Measurements from ENCODE around the gene MAP3K5.
A peak's percentile ranks its signal among the peaks of the same experiment; 100 is the strongest.
"Not testable (repeated sequence)": the region's sequence is repeated elsewhere in the genome, so short reads cannot be mapped to it uniquely, and the experiment has no call there.

Gene MAP3K5

DNA sequence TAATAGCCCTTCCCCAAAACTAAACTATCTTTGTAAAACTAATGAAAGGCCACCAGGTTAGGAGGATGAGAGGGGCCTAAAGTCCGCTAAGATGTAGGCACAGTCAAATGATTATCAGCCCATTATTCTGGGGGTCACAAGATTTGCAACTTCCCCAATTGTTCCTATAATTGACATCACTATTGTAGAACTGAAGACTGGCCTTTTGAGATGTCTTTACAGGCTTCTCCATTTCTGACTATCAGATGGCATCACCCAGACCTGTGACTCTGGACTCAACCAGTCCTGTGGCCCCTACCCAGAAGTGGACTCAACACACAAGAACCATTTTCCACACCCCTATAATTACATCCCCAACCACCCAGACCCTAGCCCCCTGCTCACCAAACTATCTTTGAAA, 180.5 kb downstream of the MAP3K5 start:
- DNase-seq (ENCODE audit: low read depth, low spot score), result no peak

DNA sequence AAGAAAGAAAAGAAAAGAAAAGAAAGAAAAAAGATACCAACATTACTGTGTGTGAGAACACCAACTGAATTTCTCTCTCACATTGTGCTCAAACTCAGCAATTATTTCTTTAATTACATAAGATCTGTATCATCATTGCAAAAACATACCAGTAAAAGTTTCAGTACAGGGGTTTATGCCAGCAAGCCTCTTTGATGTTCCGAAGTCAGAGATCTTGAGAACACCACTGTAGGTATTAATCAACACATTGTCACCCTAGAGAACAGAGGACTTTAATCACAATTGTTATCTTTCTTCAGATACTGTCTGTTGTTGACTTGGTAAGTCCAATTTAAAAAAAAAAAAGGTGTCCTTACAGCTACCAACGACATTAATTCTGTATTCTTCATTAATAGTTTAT, 181.1 kb downstream of the MAP3K5 start:
- DNase-seq (ENCODE audit: low read depth, low spot score), result no peak

DNA sequence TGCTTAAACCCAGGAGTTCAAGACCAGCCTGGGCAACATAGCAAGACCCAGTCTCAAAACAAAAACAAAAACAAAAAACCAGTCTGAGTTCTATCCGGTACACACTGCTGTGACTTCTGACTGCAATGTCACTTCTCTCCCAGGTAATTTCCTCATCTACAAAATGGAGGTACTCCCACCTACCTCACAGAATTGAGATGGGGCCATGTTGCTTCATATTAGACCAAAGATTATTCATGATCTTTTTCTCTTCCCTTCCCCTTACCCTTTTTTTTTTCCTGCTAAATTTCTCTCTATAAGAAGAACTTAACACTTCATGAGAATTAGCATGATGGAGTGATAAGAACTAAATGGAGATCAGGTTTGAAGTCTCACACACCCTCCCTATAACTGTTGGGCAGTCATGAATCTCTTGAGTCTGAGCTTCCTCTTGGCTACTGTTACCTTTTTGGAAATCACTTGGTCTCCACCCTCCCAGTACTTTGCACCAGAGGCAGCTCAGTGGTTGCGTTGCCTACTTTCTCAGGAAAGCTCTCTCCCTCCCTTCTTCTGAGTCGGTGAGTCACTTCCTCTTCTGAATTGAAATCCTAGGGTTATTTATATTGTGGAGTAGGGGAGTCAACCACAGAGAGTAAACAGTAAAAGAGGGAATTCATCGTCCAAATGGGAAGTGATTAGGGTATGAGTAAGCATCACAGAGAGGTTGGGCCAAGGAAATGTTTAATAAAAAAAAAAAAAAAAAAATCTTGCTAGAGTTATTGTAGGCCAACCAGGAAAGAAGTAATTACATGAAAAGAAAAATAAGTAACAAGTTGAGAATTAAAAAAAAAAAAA, 182.2 kb downstream of the MAP3K5 start:
- peak; percentile 85 for DNase-seq (ENCODE audit: low read depth, low spot score)

GRCh38 chr6:136608991-136609390, 183.3 kb downstream of the MAP3K5 start:
- DNase-seq (ENCODE audit: low read depth, low spot score), result no peak

DNA sequence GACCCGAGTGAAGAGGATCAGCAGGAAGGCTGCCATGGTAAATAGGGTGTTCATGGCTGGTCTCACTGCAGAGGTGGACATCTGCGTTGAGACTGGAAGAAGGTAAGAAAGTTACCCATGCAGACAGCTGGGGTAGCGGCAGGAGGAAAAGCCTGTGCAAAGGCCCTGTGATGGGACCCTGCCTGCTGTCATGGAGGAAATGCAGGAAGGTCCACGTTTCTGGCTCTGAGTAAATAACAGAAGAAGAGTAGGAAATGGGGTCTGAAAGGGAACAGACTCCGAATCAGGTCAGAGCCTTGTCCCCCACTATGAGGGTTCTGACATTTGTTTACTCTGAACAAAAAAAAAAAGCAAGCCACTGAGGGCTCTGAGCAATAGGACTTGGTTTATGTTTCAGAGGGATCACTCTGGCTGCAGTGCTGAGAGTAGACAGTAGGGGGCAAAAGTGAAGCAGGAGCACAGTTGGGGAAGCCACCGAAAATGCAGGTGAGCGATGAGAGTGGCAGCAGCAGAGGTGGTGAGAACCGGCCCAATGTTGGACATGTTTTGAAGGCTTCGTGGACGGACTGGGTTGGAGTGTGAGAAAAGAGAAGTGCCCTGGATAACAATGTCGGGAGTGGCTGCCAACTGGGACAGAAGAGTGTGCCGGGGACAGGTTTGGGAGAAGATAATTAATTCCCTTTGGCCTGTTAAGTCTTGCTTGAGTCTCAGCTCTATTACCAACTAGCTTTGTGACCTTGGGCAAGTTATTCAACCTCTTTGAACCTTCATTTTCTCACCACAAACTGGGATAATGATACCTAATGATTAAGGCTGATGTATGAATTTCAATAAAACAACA, 184.1 kb downstream of the MAP3K5 start:
- DNase-seq (ENCODE audit: low read depth, low spot score), result no peak

- DNase-seq (ENCODE audit: low read depth, low spot score), result no peak
Observed at GRCh38 chr6:136607204-136607931, 184.9 kb downstream of the MAP3K5 start.

GRCh38 chr6:136604928-136605510, 187.3 kb downstream of the MAP3K5 start:
- DNase-seq (ENCODE audit: low read depth, low spot score), result no peak

GRCh38 chr6:136604328-136604825, 187.9 kb downstream of the MAP3K5 start:
- DNase-seq (ENCODE audit: low read depth, low spot score), result no peak

GRCh38 chr6:136600818-136601217, 191.5 kb downstream of the MAP3K5 start:
- DNase-seq (ENCODE audit: low read depth, low spot score), result peak; percentile 67

DNA sequence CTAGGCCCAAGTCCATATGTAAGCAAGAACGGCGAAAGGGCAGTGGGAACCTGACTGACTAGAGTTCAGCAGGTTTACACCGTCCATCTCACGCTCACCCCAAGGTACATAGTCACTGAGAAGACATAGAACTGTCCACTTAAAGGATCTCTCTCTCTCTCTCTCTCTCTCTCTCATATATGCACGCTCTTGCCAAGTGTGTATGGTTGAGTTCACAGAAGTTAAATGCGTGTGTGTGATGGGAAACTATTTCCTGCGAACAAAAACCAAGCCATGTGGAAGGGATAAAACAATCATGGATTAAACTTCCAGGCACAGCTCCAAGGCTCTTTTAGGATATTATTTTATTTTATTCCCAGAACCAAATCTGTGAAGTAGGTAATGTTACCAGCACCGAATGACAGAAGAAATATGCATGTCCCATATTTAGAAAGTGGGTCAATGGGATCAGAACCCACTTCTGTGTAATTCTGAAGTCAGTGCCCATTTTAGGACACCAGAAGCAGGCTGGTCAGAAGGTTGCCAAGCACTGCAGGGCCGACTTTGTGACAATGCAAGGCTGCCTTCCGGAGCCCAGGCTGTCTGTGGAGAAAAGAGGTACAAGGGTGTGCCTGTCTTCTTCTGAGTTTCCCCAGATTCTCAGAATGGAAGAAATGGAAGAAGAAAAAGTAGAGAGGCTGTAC, 192.8 kb downstream of the MAP3K5 start:
- no peak for DNase-seq (ENCODE audit: low read depth, low spot score)

- DNase-seq (ENCODE audit: low read depth, low spot score), result no peak
Observed at GRCh38 chr6:136598048-136598447, 194.2 kb downstream of the MAP3K5 start.

GRCh38 chr6:136594671-136595070, 197.6 kb downstream of the MAP3K5 start:
- DNase-seq (ENCODE audit: low read depth, low spot score), result no peak

DNA sequence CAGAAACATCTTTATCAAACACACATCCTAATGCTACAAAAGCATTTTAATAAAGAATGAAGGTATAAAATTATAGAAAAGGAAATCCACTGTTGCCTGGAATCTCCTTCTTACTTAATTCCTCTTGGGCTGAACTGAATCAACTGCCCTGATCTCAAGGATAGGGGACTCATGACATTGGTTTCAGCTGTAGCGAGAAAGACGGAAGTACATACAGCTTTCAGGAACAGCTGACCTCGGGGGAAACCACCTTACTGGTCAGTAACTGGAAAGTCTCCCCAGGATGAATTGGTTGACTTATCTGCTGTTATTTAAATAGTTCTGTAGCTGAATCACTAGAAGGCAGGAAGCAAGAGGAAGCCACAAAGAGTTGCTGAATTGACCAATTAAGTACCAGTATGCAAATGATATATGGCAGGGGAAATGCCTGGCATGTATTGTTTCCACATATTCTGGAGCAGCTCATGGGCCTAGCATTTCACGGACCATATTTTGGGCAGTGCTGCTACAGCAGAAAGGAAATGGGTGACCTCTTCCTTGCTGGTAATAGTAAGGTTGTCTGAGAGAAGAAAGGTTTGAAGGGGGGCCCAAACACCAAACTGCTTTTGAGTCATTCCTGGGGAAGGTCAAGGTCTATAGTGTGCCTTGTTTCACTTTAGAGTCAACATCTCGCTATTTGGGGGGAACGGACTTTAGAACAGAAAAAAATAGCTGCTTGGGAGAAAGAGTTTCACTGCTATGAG, 198.4 kb downstream of the MAP3K5 start:
- peak; percentile 50 for DNase-seq (ENCODE audit: low read depth, low spot score)

DNA sequence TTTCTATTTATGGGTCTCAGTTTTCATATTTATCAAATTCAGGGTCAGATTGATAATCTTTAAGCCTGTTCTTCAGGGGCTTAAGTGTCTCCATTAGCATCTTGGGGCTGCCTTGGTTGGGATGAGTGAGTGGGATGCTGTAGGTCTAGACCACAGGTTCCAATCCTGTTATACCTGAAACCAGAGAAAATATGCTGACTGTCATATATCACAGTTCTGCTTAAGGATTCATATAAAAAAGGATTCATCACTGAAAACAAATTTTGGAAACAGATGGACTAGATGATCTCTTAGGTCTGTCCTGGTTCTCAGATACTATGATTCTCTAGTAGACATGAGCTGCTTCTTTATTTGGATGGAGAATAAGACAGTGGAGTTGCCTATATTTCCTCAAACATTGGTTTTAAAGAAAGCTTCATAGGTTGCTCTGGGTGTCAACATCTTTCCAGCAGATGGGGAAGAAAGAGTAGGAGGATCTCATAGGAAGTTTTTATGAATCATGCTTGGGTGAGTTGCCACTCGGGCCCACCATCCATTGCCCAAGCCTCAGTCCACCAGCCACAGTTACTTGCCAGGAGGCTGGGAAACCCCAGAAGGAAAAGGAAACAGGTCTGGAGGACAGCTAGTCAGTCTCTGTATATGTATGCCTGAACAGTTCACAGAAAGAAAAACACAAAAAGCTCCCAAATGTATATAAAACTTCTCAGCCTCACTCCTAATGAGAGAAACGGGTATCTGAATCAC, 199.2 kb downstream of the MAP3K5 start:
- no peak for DNase-seq (ENCODE audit: low read depth, low spot score)

GRCh38 chr6:136591617-136592016, 200.7 kb downstream of the MAP3K5 start:
- no peak for DNase-seq (ENCODE audit: low read depth, low spot score)

GRCh38 chr6:136590846-136591245, 201.4 kb downstream of the MAP3K5 start:
- not testable (repeated sequence) for DNase-seq (ENCODE audit: low read depth, low spot score)

DNA sequence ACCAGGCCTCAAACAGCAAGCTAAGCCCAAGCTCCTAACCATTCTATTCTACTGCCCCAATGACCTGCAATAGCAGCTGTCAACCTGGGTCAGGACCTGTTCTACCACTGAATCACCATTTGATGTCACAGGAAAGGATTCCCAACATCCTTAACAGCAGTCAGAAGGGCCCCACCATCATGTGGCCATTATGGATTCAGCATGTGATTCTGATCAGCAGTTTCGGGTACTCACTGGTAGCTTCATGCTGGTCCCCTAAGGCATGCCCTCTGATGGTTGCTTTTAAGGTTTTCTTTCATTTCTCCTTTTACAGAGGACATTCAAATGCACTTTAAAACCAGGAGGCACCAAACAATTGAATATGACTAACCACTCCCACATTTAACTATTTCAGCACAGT, 204.8 kb downstream of the MAP3K5 start:
- no peak for DNase-seq (ENCODE audit: low read depth, low spot score)

DNA sequence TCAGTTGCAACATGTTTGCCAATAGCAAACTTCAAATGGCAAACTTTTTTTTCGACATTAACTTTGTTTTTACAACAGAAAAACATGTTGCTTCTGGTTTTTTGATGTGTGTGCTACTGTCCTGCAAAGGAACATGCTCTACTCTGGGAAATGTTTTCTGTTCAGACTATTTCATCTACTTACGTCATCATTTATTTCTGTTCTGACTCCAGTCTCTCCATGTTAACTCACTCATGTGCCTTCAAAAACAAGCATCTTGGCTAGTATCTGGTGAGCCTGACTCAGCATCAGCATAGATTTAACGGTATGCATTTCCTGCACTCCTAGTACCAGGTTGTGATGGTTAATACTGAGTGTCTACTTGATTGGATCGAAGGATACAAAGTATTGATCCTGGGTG, 206.0 kb downstream of the MAP3K5 start:
- peak; percentile 53 for DNase-seq (ENCODE audit: low read depth, low spot score)

- DNase-seq (ENCODE audit: low read depth, low spot score), result not testable (repeated sequence)
Observed at GRCh38 chr6:136585523-136585922, 206.8 kb downstream of the MAP3K5 start.
